Hindlimb muscle (tissue), 1 donor: ENCODE measurements around the gene TEX10. TPM values are rescaled to one million over a fixed set of nuclear protein-coding genes. Genes with fewer than 3 reads are reported as not detected.

Experiments
- DNase-seq: peaks from one replicate; pipeline ENCODE4 v3.0.0-alpha.2; 2013
- polyA plus RNA-seq: library from polyadenylated mRNA; unstranded; fragments of 120-200 nt; gene quantifications from one replicate; pipeline ENCODE4 v1.2.1, GENCODE V29; 2013; ENCODE audit not compliant: insufficient read length

The TEX10 gene
- polyA plus RNA-seq, 1 donor = 22.2 TPM

GRCh38 chr9:100282388-100282719 is 70.4 kb downstream of the TEX10 start:
- no peak for DNase-seq

GRCh38 chr9:100281676-100282387 is 70.9 kb downstream of the TEX10 start:
- DNase-seq = no peak

- DNase-seq = no peak
Measured at GRCh38 chr9:100281066-100281465, 71.7 kb downstream of the TEX10 start.

GRCh38 chr9:100277166-100277979 is 75.4 kb downstream of the TEX10 start:
- no peak for DNase-seq

- no peak for DNase-seq
Measured at GRCh38 chr9:100269656-100270055, 83.1 kb downstream of the TEX10 start.

GRCh38 chr9:100268271-100268670 is 84.5 kb downstream of the TEX10 start:
- no peak for DNase-seq

- DNase-seq = no peak
Measured at GRCh38 chr9:100267211-100267610, 85.5 kb downstream of the TEX10 start.

Other genes starting within 250 kb of the TEX10 start
- gene MSANTD3, start 74.2 kb upstream of the TEX10 start, polyA plus RNA-seq = 17.4 TPM
- 2.7 TPM for gene TMEFF1, start 120.2 kb upstream of the TEX10 start, polyA plus RNA-seq
- 255 TPM for gene CAVIN4, start 225.1 kb upstream of the TEX10 start, polyA plus RNA-seq